ENCODE measurements around the gene DACT2.

The DACT2 gene

GRCh38 chr6:168285456-168285855 lies 34.1 kb downstream of the DACT2 start (continued):
- TF ChIP-seq PATZ1 (CRISPR knock-in tag; IDR thresholded peaks at IDR 0.05; ENCODE audit: borderline replicate concordance) (no peak), SNAI2 (CRISPR knock-in tag; IDR thresholded peaks at IDR 0.05) (no peak), OSR1 (CRISPR knock-in tag; IDR thresholded peaks at IDR 0.05) (no peak), ZNF70 (CRISPR knock-in tag; IDR thresholded peaks at IDR 0.05) (no peak), ZC3H10 (CRISPR knock-in tag; IDR thresholded peaks at IDR 0.05) (no peak), ZNF565 (CRISPR knock-in tag; conservative IDR thresholded peaks at IDR 0.05; ENCODE audit: low read depth) (no peak), POU6F1 (CRISPR knock-in tag; IDR thresholded peaks at IDR 0.05; ENCODE audit: borderline replicate concordance, low read depth) (no peak), CSDC2 (CRISPR knock-in tag; IDR thresholded peaks at IDR 0.05) (no peak)

GRCh38 chr6:168284187-168284586 lies 35.4 kb downstream of the DACT2 start:
- no peak for ATAC-seq
- TF ChIP-seq ZNF565 (CRISPR knock-in tag; conservative IDR thresholded peaks at IDR 0.05; ENCODE audit: low read depth), result no peak
- no peak for TF ChIP-seq ARNTL (CRISPR knock-in tag; IDR thresholded peaks at IDR 0.05; ENCODE audit: borderline replicate concordance, low read depth)
- TF ChIP-seq ZC3H10 (CRISPR knock-in tag; IDR thresholded peaks at IDR 0.05), result no peak
- TF ChIP-seq BACH2 (CRISPR knock-in tag; IDR thresholded peaks at IDR 0.05; ENCODE audit: borderline replicate concordance), result no peak
- no peak for TF ChIP-seq CREB5 (CRISPR knock-in tag; IDR thresholded peaks at IDR 0.05; ENCODE audit: low read depth)
- no peak for TF ChIP-seq ISL1 (CRISPR knock-in tag; IDR thresholded peaks at IDR 0.05)
- TF ChIP-seq OSR1 (CRISPR knock-in tag; IDR thresholded peaks at IDR 0.05), result no peak
- TF ChIP-seq ZFP3 (CRISPR knock-in tag; IDR thresholded peaks at IDR 0.05), result no peak
- no peak for TF ChIP-seq ESRRG (CRISPR knock-in tag; IDR thresholded peaks at IDR 0.05)
- no peak for TF ChIP-seq POU6F1 (CRISPR knock-in tag; IDR thresholded peaks at IDR 0.05; ENCODE audit: borderline replicate concordance, low read depth)
- no peak for TF ChIP-seq CSRNP3 (CRISPR knock-in tag; IDR thresholded peaks at IDR 0.05)

GRCh38 chr6:168283686-168284025 lies 35.9 kb downstream of the DACT2 start:
- no peak for ATAC-seq
- TF ChIP-seq CSRNP3 (CRISPR knock-in tag; IDR thresholded peaks at IDR 0.05) (no peak), CREB5 (CRISPR knock-in tag; IDR thresholded peaks at IDR 0.05; ENCODE audit: low read depth) (no peak), PATZ1 (CRISPR knock-in tag; IDR thresholded peaks at IDR 0.05; ENCODE audit: borderline replicate concordance) (no peak), ZFP3 (CRISPR knock-in tag; IDR thresholded peaks at IDR 0.05) (no peak), TSHZ2 (CRISPR knock-in tag; IDR thresholded peaks at IDR 0.05) (no peak), ARNTL (CRISPR knock-in tag; IDR thresholded peaks at IDR 0.05; ENCODE audit: borderline replicate concordance, low read depth) (no peak), ZNF70 (CRISPR knock-in tag; IDR thresholded peaks at IDR 0.05) (no peak), SNAI2 (CRISPR knock-in tag; IDR thresholded peaks at IDR 0.05) (no peak), CSDC2 (CRISPR knock-in tag; IDR thresholded peaks at IDR 0.05) (no peak), ZNF8 (CRISPR knock-in tag; IDR thresholded peaks at IDR 0.05) (no peak), TOX (CRISPR knock-in tag; IDR thresholded peaks at IDR 0.05; ENCODE audit: borderline replicate concordance) (no peak), POU6F1 (CRISPR knock-in tag; IDR thresholded peaks at IDR 0.05; ENCODE audit: borderline replicate concordance, low read depth) (no peak)
